ENCODE results near the gene FKBP1B.
A peak's percentile ranks its signal among the peaks of the same experiment; 100 is the strongest.
"Not testable (repeated sequence)": the region's sequence is repeated elsewhere in the genome, so short reads cannot be mapped to it uniquely, and the experiment has no call there.

FKBP1B gene

DNA sequence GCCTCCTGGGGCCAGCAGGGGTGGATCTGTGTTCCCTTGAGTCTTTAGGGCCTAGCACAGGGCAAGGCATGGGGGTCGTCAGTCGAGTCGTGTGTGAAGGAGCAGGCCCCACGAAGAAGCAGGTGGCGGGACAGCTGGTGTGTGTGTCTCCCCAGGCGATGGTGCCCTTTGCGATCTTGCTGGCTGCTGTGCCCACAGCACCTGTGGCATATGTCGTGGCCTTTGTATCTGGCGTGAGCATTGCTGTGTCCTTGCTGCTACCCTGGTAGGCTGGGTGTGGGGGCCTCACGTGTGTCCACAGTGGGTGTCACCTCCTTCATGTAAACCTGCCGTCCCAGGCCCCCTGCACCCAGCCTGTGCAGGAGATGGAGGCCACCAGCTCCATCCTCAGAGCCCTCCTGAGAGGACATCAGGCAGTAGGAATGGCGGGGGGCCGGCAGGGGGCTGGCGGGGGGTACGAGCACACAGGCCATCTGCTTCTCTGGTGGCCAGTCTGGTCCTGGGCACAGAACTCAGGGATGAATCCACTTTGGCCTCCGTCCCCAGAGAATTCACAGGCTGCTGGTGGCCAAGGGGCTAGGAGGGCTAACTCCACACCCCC, 26.5 kb upstream of the FKBP1B start:
- DNase-seq: no peak

- DNase-seq: no peak
These were observed 25.5 kb upstream of the FKBP1B start for GRCh38 chr2:24024018-24024417.

GRCh38 chr2:24024996-24025663, 24.4 kb upstream of the FKBP1B start:
- DNase-seq: no peak

GRCh38 chr2:24026233-24026632, 23.3 kb upstream of the FKBP1B start:
- DNase-seq: no peak

DNA sequence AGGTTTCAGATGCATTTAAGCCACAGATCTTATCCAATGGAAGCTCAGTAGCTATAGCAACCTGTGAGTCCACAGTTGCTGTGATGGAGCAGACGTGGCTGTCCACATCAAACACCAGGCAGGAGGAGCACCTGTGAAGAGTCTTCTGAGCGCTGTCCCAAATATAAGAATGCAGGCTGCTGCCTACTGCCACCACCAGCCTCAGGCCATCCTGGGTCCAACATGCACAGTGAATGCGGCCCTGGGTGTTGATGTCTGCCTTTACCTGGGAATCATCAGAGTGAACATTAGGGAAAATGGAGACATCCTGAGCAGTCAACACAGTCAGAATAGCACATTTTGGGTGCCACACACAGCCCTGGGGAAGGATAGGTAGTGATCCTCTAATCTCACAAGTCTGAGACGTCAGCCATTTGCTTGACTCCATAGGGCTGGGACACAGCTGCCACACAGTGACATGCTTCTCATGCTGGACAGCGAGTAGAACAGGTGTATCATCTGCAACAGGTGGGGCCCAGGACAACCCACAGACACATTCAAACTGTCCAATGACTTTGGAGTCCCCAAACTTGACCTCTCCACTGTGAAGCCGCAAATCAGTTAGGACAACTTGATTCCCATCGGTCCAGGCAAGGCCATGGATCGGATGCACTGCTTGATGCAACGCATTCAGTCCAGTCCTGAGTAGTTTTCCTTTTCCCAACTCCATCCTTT, 10.6 kb upstream of the FKBP1B start:
- DNase-seq: no peak

DNA sequence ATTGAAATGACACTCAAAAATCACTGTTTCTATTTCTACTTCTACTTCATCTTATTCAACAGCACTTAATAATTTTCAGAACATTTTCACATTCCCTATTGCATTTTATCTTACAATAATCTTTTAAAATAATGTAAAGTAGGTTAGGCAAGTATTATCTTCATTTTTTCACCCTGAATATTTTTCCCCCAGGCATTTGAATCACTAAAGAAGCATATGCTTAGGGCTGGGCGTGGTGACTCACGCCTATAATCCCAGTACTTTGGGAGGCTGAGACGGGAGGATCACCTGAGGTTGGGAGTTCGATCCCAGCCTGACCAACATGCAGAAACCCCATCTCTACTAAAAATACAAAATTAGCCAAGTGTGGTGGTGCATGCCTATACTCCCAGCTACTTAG, 9.0 kb upstream of the FKBP1B start:
- DNase-seq: no peak

- not testable (repeated sequence) for DNase-seq
These were observed 6.4 kb upstream of the FKBP1B start for GRCh38 chr2:24043133-24043532.

DNA sequence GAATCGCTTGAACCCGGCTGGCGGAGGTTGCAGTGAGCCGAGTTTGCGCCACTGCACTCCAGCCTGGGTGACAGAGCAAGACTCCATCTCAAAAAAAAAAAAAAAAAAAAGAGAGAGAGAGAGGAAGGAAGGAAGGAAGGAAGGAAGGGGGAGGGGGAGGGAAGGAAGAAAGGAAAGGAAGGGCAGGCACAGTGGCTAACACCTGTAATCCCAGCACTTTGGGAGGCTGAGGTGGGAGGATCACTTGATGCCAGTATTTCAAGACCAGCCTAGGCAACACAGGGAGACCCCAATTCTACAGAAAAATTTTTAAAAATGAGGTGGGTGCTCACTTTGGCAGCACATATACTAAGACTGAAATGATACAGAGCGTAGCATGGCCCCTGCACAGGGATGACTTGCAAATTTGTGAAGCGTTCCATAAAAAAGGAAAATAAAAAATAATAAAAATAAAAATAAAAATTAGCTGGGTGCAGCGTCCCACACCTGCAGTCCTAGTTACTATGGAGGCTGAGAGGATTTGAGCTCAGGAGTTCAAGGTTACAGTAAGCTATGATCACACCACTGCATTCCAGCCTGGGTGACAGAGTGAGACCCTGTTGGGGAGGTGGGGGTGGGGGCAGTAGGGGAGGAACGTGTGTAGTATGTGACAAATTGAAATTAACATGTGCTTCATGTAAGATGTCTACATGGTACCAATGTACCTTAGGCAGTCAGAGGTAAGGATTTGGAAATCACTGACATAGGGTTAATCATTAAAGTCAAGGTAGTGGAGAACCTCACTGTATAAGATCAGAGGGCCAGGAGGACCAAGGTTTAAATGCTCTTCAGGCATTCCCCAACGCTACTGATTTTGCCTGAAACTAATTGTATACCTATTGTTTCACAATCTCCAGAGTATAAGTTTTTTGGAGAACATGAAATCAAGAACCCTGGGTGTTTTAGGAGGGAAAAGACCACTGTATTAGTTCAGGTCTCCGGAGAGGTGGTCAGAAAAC, 3.7 kb upstream of the FKBP1B start:
- DNase-seq: no peak

GRCh38 chr2:24046599-24046929, 3.0 kb upstream of the FKBP1B start:
- no peak for DNase-seq

DNA sequence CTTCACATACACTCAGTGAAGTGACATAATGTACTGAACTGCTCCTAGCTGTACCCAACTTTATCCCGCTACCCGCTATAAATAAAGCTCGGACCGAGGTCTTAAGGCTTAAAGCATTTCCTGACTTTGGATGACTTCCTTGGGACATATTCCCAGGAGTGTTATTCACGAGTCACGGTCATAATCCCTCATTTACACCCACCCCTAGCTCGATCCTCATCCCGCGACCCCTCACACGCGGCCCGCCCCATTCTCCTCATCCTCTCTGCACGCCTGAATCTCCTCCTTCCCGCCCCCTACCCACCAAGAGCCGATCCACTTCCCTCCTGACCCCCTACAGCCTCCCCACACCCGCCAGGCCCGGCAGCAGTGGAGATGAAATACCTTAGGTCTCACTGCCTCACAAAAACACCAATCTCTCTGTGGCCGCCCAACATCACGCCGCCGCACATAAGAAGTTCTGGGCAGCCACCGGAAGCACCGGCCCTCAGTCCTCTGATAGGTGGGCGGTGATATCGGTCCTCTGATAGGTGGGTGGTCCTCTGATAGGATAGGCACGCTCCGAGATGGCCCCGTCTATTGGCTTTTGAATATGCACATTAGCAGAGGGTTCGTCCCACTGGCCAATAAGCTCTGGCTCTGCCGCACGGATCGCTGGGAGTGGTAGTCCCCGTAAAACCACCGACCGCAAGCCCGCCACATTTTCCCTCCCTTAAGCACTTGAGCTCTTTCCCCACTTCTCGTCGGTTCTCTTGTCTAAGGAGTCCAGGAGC, 2.4 kb upstream of the FKBP1B start, which contains the start of gene WDCP:
TSS of gene WDCP (minus strand) at position 462 of the 773 bp plus-strand sequence. CDS start 7,897 bp downstream, outside the sequence.
- peak; percentile 96 to 99 (median 98) for DNase-seq

- DNase-seq: no peak
These were observed 1.9 kb upstream of the FKBP1B start for GRCh38 chr2:24047703-24048033.

- DNase-seq: peak; percentile 17 to 68 (median 64)
These were observed 614 bp upstream of the FKBP1B start for GRCh38 chr2:24048769-24049484.

DNA sequence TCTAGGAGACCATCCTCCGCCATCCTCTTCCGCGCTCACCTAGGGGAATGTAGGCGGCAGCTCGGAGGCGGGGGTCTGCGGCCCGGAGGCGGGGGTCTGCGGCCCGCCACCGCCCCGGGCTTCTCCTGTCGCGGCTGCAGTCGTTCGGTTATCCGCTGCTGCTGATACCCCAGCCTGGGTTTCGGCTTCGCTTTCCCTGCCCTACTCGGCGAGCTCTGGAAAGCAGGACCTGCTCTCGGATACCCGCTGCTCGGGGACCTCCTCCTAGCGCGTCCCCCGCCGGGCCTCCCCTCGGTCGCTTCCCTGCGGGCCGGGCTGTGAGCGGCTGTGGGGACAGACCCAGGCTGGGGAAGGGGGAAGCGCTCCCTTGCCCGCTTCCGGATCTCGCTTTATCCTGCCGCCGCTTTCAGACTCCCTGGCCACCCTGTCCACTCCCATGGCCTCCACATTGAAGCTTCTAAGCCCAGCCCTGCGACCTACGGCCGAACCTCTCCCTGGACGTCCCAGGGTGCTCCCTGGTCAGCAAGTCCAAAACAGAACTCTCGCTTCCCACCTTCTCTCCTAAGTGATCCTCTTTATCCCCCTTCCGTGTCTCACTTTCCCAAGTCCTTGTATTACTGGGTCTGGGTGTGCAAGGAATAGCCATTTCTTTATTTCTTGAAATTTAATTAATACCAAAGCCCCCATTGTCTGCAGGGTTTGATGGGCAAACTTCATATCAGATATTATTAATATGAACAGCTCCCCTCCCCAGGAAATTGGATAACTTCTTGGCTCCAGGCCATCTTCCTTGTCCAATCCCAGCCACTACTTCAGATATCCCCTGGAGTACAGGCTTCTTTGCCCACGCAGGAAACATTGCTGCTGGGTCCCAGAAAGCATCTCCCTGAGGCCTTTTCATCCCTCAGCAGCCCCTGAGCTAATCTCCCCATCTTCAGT, 769 bp downstream of the FKBP1B start:
- DNase-seq: peak in 2 of 3 experiments; percentile 43 to 47

GRCh38 chr2:24051833-24052232, 2.3 kb downstream of the FKBP1B start:
- DNase-seq: no peak

DNA sequence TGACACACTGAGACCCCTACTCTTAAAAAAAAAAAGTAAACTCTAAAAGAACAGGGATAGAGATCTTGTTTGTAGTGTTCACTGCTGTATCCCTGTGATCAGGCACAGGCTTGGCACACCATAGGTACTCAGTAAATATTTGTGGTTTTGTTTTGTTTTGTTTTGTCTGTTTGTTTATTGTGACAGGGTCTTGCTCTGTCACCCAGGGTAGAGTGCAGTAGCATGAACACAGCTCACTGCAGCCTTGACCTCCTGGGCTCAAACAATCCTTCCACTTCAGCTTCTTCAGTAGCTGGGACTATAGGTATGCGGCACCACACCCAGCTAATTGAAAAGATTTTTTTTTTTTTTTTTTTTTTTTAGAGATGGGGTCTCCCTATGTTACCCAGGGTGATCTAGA, 3.4 kb downstream of the FKBP1B start:
- DNase-seq: no peak

DNA sequence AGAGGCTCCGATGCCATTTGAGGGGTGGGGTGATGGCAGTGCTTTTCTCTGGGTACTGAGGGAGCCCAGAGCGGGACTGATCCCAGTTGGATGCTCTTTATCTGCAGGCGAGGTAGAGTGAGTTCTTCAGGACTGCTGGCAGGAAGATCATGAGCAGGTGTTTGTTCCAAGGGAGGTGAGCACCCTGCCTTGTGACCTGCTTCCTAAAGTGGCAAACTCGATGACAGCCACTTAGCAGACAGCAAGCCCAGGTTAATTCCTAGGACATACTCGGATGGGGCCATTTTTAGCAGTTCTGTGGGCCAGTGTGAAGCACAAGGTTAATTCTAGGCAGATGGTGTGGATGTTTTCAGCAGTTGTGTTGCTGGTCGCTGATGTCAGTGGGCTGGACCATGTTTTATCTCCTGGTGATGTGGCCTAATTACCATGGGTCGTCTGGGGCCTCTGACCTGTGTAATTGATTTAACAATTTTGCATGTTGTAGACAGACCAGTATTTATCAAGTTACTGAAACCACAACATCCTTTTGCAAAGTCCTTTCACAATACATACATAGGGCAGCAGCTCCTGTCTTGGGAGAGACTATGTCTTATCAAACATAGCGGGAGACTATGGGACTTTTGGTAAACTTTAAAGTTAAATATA, 4.9 kb downstream of the FKBP1B start:
- no peak for DNase-seq

- no peak for DNase-seq
These were observed 6.2 kb downstream of the FKBP1B start for GRCh38 chr2:24055750-24056149.

- no peak for DNase-seq
These were observed 9.2 kb downstream of the FKBP1B start for GRCh38 chr2:24058564-24059271.

GRCh38 chr2:24065341-24065740, 15.8 kb downstream of the FKBP1B start:
- DNase-seq: no peak
